Inflammatory macrophage treated with lipopolysaccharide for 1 hour (primary cell): ENCODE results near the gene PHOX2B.

Experiments used
- DNase-seq, 2 donors: peaks; one replicate each; pipeline ENCODE4 v3.0.0-alpha.2; 2020 to 2022

PHOX2B gene

DNA sequence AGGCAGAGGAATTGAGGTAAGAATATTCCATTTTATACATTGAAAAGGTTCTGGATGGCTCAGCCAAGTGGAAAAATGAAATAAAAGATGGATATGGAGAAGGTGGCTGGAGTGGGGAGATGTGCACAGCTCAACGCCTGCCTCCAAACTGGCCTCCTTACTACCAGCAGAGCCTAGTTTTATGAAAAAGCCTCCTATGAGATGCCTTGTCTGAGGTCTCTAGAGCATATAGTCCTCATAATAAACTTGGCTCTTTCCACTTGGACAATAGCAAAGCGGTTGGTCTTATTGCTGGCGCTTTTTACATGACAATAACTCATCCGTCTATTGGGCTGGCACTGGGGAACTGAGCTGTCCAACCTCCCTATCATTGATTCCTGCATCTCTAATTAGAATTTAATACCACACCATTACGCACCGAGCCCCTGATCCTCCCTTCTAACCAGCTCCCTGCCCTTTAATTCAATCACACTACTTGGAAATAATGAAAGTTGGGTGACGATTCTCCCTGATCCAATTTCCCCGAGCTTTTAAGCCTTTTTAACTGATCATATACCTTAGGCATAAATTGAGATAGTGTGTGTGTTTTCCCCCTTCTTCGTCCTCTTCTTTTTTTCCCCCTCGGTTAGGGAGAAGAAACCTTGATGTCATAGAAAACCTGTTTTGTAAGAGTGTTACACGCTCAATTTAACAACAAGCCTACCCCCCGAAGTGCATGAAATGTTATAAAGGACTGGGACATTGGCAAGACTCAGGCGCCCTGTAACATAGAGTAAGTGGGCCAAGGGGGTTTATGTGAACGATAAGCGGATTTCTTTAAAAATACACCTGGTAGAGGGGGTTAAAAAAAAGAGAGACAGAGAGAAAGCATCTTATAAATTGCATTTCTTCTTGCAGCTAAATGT, at the start of gene PHOX2B:
Gene PHOX2B (minus strand): TSS at position 155 of the 905 bp plus-strand sequence. CDS start 115 bp downstream, at position 40.
- DNase-seq = no peak

DNA sequence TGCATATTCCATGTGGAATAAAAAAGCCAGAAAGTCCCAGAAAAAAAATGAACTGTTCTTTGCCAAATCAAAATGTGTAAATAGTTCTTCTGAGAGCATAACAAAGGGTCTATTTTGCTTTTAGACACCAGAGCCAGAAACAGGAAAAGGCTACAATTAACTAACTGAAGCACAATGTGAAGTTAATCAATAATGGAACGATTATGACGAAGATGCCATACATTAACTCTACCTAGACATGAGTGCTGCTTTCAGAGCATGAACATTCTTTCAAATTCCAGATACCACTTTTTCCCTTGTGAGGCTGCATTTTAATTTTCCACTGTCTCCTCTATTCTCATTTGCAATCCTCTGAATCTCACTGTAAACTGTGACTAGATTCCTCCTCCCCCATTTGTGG, 48.7 kb upstream of the PHOX2B start:
- DNase-seq = no peak

DNA sequence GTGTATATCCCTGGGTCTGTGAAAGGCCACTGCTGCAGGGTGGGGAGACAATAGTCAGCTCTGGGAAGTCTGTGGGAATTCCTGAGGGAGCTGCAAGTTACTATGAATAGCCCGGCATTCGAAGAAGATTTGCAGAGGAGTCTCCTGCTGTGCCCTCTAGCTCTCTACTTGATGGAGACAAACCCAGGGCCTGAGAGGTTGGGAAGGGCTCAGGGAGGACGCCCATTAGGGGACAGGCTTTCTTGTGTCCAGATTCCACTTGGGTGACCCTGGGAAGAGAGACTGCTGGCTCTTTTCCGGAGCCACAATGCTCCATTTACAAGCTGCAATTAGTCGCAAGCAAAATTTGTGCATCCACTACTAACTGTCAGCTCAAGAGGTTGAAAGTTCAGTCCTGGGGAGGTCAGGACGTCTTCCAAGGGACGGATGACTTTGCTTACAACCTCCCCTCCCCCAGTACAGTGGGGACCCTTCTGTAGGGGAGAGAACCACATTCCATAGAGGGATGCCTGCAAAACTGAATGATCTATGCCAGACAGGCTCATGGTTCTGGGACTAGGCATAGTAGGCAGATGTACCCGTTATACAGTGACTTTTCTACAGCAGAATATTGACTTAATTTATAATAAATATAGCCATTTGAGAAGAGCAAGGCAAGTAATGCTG, 48.2 kb upstream of the PHOX2B start:
- no peak for DNase-seq

DNA sequence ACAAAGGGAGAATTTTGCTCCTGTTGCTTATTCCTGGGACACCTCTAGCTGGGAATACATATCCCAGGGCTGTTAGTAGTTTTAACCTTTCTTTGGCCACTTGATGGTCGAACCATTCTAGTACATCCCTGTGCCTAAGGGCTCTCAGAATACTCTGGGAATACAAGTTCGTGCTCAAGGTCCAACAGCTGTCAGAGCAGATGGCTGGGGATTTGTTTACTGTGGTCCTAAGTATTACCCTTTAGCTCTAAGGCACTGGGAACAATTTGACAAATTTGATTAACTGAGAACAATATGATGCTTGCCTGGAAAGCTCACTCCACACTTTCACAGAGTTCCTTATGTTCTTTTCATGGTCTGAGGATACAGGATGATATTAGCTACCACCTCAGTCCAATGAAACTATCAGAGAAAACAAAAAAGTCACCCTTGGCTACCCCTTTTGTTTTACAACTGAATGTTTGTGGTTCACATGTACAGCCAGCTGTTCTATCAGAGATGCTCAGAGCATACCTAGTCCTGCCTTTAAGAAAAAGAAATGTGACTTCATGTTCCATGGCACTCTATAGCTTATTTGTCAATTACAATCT, 47.4 kb upstream of the PHOX2B start:
- DNase-seq = no peak

DNA sequence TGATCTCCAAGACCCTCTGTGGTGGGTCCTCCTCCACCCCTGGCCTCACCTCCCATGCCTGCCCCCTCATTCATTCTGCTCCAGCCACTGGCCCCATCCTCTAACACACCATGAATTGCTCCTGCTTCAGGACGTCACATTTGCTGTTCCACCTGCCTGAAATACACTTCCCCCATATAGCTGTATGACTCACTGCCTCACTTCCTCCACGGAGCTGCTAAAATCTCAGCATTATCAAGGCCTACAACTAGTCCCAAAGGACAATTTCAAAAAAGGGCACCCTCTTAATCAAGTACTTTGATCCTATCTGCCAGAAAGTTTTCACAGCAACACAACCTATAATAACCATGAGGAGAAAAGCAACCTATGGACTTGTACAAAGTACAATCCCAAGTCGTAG, 43.6 kb upstream of the PHOX2B start:
- DNase-seq = no peak

DNA sequence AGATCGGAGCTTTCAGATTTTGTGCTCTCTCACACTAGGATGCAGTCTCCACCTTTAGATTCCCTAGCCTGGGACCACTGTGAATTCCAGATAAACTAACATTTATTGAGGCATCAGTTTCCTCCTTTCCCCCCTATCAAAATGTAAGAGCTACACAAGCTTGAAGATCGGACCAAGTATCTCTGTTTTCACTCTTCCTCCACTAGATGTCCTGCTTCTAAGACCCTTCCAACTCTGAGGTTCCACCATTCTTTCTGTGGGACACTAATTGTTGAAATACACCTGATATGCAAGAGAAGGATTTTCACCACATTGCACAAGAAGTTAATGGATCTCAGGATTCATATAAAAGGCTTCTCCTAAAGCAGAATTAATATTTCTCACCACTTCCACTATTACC, 43.0 kb upstream of the PHOX2B start:
- DNase-seq = no peak

DNA sequence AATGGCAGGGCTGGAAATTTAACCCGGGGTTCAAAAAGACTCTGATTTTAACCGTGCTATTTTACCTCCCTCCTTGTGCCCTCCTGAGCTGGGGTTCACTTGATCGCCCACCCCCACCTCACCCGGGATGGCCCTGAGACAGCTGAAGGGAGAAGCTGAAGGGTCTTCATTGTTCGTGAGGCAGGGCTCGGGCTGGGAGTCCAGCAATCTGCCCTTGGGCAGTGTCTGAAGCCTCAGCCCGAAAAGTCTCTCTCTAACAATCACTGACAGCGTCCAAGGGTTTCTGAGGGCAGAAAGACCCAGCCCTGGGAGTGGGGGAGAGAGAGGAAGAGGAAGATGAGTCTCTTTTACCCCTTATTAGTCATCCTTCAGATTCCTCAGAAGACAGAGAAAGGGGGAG, 39.4 kb upstream of the PHOX2B start:
- no peak for DNase-seq

DNA sequence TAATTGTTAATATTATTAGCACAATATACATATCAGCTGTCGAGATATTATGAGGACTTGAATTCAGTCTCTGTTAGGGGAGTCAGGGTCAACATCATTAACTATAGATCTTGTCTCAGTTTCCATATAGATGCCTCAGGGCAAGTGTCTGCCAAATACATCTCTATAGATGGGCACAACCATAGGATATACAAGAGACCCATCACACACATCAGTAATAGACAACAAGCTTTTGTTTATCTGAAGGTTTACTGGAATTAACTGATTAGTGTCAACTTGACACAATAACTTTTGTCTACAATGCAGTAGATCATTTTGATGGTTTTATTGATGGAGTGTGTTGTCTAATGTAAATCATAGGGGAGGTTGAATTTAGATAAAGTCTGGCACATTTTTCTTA, 37.1 kb upstream of the PHOX2B start:
- DNase-seq = no peak

DNA sequence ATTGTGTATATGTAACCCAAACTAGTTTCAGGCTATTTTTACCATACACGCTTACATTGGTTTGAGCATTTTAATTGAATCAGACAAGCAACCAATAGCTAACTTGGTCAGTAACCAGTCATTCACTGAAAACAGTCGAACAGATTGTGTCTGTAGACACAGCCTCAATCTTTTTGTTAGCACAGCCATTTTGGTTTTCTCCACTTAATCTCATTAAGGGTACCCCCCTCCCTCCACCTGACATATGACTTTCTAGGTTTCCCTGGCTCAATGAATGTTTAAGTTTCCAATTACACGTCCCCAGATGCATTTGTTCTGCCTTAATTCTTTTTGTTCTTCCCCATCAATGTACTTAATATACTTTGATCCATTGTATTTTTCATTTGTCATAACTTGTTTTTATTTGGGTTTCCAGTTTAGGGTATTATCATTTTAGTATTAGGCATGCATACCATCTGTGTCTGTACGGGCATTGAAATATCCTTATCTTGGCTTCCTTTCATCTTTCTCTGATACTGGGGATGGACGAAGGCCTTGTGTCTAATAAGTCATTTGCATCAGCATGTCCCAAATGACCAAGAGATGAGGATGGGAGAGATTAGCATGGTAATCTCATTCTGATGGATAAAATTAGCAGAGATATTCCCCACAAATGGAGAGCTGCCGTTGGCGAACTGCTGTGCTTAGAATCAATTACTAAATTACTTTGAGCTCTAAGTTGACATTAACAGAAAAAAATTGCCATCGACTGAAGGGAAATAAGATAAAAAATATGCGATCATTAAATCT, 35.9 kb upstream of the PHOX2B start:
- no peak for DNase-seq

DNA sequence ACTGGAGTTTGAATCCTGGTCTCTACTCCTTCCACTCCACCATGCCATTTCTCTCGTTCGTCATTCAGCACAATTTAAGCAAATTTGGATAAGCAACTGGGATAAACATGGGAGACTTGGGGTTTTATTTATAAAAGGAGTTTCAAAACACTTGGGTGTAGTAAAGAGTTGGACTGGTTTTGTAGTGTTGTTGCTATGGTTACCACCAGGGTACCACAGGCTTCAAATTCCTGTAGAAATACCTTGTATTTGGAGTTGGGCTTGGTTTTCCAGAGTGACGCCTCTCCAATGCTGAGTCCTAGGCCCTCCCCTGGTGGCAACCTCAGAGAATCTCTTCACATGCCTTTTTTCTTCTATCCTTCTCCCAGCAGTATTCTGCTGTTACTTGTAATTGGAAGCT, 27.9 kb upstream of the PHOX2B start:
- DNase-seq = no peak

DNA sequence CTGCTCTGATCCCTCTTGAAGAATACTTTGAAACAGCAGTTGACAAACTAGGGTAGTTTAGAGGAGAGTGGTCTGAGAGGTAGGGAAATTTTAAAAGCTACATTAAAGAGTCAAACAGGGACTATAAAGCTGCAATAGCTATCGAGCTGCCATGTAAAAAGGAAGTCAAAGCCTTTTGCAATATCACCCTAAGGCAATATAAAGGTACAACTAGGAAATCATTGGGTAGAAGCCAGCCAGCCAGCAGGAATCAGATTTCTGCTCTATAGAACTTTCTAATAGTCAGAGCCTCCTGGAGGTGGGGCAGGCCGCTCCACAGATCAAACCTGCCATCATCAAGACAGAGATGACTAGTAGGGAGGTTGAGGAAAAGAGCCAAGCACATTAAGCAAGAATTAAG, 15.2 kb upstream of the PHOX2B start:
- no peak for DNase-seq

DNA sequence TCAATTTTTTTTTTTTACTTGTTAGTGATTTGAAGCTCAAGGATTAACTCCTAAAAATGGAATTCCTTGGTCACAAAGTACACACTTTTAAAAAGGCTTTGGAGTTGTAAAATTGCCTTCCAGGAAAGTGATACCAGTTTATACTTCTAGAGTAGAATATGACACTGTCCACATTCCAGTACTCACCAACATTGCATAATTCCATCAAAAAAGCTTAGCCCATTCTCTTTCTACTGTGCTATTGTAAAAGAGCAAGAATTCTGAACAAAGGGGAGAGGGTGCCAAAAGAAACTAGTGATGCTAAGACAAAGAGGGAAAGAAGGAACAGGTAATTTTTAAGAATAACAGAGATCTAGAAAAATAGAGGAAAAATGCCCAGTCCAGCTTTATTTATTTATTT, 10.4 kb upstream of the PHOX2B start:
- DNase-seq = no peak

DNA sequence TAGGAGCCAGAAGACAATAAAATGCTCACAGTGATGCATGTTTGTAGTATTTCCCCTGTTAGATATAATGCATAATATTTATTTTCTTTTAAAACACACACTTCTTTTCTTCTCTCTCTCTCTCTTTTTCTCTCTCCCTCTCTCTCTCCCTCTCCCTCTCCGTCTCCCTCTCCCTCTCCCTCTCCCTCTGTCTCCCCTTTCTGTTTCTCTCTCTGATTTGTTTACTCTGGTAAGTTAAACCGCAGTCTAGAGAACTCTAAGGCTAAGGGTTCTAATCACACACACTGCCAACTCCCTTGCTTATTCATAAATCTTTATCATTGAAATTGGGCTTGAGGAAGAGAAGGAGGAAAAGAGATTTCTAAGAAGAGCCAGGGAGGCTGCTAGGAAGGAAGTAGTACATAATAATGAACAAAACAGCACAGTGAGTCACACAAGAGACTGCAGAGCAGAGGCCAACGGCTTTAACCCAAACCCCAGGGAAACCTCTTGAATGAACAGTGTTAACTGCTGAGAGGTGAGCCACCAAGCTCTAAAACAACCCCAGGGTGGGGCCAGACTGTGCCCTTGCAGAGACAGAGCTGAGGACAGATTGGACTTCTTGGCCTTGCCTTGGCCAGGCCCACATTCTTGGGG, 9.1 kb upstream of the PHOX2B start:
- DNase-seq = no peak

DNA sequence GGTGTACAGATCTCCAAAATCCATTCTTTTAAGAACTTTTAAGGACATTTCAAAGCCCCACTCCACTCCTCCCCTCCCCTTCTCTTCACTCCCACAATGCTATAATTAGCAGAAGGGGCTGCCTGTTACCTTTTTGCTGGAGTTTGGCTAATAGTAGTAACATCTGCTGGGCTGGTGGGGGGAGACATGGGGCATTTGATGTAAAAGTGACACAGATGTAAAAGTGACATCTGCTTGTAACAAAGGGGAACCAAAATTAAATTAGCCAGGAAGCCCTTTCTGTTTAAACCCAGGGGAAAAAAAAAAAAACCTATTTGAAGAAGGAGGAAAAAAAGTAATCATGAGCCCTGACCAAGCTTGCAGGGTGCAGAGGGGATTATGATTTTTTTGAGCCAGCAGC, 5.4 kb upstream of the PHOX2B start:
- no peak for DNase-seq

DNA sequence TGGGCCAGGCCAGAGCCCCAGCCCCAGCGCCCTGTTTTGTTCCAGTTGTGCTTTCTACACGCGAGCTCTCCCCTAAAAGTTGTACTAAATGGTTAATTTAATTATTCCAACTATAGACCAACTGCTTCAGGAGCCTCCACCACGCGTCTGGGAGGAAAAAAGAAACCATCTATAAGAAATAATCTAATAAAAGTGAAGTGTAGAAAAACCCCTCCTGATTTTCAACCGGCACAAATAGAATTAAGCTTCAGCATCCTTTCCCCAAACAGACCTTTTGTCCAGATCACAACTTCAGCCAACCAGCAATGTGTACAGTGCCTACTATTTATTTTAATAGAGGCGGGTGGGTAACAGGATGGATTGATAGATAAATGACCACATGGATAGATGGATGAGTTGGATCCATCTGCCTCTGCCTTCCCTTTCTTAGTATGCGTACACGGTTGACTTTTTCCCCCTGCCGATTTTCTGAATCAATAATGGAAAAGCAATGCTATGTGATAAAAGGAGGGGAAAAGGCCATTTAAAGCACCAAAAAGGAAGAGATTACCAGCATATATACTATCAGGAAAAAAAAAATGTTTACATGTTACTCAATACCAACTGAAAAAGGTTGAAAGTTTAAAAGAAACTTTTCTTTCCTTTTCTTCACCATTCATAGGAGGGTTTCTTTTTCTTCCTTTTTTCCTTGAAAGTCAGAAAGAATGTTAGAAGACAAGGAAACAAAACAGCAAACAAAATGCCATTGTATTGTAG, 3.7 kb upstream of the PHOX2B start:
- no peak for DNase-seq

DNA sequence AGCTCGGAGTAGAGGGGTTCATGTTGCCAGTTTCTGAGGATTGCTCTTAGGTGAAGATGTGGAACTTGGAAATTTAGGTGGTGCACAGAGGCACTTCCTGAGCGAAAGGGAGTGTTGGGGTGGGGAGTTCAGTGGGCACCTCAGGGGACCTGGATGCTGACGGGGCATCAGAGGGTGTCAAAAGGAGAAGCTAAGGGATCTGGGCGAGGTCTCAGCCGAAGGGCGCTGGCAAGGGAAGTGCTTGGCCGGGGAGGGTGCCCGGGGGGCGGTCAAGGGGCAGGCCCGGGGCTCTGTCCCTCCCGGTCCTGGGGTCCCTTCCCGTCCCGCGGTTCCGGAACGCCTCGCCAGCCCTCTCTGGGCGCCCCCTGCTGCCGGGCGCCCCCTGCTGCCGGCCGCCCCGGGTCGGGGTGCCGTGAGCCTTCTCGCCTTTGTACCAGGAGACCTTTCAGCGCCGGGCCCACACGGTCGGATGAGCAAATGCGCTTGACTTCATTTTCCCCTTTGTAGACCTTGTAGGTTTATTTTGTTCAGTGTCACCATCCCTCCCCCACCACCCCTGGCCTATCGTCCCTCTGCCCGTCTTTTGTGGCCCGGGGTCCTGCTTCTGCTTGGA, 3.0 kb upstream of the PHOX2B start:
- no peak for DNase-seq

DNA sequence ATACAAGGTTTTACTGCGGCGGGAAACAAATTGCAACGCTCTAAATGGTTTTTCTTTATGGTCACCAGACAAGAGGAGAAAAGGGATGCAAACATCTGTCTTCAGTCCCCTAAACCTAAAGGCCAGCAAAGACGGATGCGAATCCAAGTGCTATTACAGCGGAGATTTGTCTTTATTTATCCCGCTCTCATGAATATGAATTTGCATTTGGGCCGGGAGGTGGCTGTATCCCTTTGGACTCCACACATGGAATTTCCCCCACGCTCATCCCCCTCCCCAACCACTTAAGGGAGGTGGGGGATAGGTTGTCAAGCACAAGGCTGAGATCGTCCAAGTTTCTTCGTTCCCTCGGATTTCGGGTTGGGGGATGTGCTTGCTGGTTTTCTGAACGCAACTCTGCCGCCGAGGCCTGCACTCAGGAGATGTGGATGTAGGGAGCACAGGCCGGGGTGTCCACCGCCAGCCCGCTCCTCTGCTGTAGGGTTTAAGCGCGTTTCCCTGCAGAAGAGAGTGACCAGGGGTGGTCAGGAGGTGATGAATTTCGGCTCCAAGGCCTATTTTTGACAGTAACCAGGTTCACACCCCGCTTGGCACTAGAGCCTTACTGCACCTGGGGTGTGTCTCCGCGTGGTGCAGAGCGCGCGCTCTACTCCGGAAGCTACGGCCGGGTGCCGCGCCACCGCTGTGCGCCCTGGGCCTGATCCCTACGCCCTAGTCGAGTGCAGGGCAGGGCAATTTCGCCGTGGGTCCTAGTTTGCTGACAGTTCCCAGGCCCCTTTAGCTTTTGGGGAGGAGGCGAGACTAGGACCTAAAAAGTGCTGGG, 2.3 kb upstream of the PHOX2B start:
- DNase-seq = no peak

DNA sequence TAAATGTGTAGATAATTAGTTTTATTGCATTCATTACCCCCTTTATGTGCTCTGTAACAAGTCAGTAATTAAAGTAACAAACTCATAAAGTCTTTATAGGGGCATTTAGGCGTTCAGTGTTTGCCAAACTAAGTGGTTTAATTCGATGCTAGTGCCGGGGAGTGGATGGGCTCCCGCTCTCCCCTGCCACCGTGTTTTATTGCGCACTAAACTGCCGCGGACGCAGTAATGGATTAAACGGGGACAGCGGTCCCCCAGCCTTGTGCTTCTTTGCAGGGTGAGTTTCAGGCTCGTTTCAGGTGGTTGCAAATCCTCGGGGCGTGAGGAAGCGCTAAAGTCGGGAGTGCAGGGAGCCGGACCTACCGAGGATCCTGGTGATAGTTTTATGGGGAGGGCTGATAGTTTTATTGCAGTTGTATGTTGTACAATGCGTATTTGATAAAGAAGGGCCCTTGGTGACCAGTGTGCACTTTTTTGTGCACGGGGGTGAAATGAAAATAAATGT, 1.6 kb upstream of the PHOX2B start:
- no peak for DNase-seq

DNA sequence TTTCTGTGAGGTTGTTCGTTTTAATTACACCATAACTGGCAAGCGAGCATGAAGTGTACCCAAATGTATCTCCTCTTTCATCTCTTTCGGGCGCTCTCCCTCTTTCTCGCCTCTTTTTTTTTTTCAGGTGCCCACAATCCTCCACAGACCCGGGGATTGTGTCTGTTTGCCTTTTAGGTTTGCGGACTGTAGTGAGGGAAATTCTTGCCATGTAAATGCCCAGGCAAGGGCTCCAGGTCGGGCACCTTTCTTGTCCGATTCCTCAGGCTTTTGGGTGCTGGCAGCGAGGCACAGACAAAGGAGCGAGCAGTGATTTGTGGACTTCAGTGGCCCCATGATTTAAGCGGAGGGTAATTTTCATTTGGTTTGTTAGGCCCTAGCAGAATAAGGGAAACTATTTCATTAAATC, 1.1 kb upstream of the PHOX2B start:
- DNase-seq = no peak

DNA sequence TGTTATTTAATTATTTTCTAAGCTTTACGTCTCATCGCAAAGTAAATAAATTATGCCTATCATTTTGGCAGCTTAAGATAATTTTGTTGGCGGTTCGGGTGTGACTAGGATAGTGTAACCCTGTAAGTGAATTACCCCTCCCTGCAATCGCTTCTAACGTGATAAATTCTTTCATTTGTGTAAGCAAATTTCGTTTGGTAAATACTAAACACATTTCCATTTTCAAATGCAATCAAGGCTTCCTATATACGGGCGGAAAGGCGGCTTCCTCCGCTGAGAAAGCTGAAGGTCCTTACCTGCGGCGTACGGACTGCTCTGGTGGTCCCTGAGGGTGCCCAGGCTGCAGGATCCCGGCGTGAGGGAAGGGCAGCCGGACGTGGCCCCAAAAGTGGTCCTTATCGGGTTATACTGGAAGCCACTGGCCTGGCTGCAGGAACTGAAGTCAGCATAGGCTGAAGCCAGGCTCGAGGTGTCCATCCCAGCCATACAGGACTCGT, 403 bp downstream of the PHOX2B start:
- no peak for DNase-seq
